HepG2 (cell line): ENCODE data around the gene ANKRD44. TPM values are rescaled to one million over a fixed set of nuclear protein-coding genes. Genes with fewer than 3 reads are reported as not detected.

Source experiments
- CEBPG ChIP-seq: IDR thresholded peaks from 2 replicates; pipeline ENCODE4 v1.6.1; 2016
- CHCHD3 ChIP-seq: sonication (generic); formaldehyde crosslinking; IDR thresholded peaks from 2 replicates; pipeline ENCODE4 v1.8.0; 2022; ENCODE audit warnings: mild to moderate bottlenecking, missing genetic modification reagents, moderate library complexity
- ELF3 ChIP-seq: IDR thresholded peaks from 2 replicates; pipeline ENCODE4 v1.6.1; 2016; ENCODE audit warnings: missing genetic modification reagents, missing compliant biosample characterization
- FOXK1 ChIP-seq: sonication (generic); formaldehyde crosslinking; IDR thresholded peaks from 2 replicates; pipeline ENCODE4 v1.4.0; 2020; ENCODE audit warnings: low read depth, missing genetic modification reagents, borderline replicate concordance
- IRF2 ChIP-seq: IDR thresholded peaks from 2 replicates; pipeline ENCODE4 v1.6.1; 2018; ENCODE audit warnings: missing genetic modification reagents, missing compliant biosample characterization
- KLF12 ChIP-seq: sonication (generic); formaldehyde crosslinking; IDR thresholded peaks from 2 replicates; pipeline ENCODE4 v1.4.0; 2020; ENCODE audit warnings: missing genetic modification reagents, borderline replicate concordance
- MAFF ChIP-seq: IDR thresholded peaks from 2 replicates; pipeline ENCODE4 v1.6.1; 2011; ENCODE audit warnings: low read depth, low read length, improper control_type of control experiment
- MAFK ChIP-seq, 2 experiments: IDR thresholded peaks in 1 of 2; conservative IDR thresholded peaks in 1 of 2; 2 replicates each; pipeline ENCODE4 v1.6.1; 2011; ENCODE audit warnings: improper control_type of control experiment in 2 of 2, low read length in 2 of 2
- MXD4 ChIP-seq: IDR thresholded peaks from 2 replicates; pipeline ENCODE4 v1.6.1; 2016; ENCODE audit warnings: mild to moderate bottlenecking, missing biosample characterization, missing genetic modification reagents
- PITX1 ChIP-seq: sonication (generic); formaldehyde crosslinking; IDR thresholded peaks from 2 replicates; pipeline ENCODE4 v1.5.1; 2020; ENCODE audit warnings: mild to moderate bottlenecking, missing genetic modification reagents
- STAG1 ChIP-seq: sonication (generic); formaldehyde crosslinking; IDR thresholded peaks from 2 replicates; pipeline ENCODE4 v1.4.0; 2020; ENCODE audit warnings: missing genetic modification reagents
- TOE1 ChIP-seq: sonication (generic); formaldehyde crosslinking; IDR thresholded peaks from 2 replicates; pipeline ENCODE4 v1.4.0; 2020; ENCODE audit warnings: mild to moderate bottlenecking, missing genetic modification reagents
- U2AF2 ChIP-seq: fragments of 200-400 bp; formaldehyde crosslinking; IDR thresholded peaks from 2 replicates; pipeline ENCODE4 v1.6.1; 2017; ENCODE audit warnings: low read depth, mild to moderate bottlenecking, low read length
- ZMAT3 ChIP-seq: sonication (generic); formaldehyde crosslinking; conservative IDR thresholded peaks from 2 replicates; pipeline ENCODE4 v1.7.0; 2021; ENCODE audit warnings: missing genetic modification reagents
- ZNF12 ChIP-seq: sonication (generic); formaldehyde crosslinking; IDR thresholded peaks from 2 replicates; pipeline ENCODE4 v1.5.0; 2020; ENCODE audit warnings: missing genetic modification reagents
- ZNF331 ChIP-seq: sonication (generic); formaldehyde crosslinking; IDR thresholded peaks from 2 replicates; pipeline ENCODE4 v1.4.0; 2020; ENCODE audit warnings: missing genetic modification reagents
- ZNF550 ChIP-seq: sonication (generic); formaldehyde crosslinking; IDR thresholded peaks from 2 replicates; pipeline ENCODE4 v1.4.0; 2020; ENCODE audit warnings: mild to moderate bottlenecking, missing genetic modification reagents, borderline replicate concordance
- ZNF558 ChIP-seq: sonication (generic); formaldehyde crosslinking; IDR thresholded peaks from 2 replicates; pipeline ENCODE4 v1.9.0; 2022; ENCODE audit warnings: mild to moderate bottlenecking, missing genetic modification reagents, borderline replicate concordance
- ZNF567 ChIP-seq: sonication (generic); formaldehyde crosslinking; IDR thresholded peaks from 2 replicates; pipeline ENCODE4 v1.8.1; 2023; ENCODE audit warnings: mild to moderate bottlenecking, missing genetic modification reagents, borderline replicate concordance
- ZNF569 ChIP-seq: sonication (generic); formaldehyde crosslinking; IDR thresholded peaks from 2 replicates; pipeline ENCODE4 v1.5.0; 2020; ENCODE audit warnings: mild to moderate bottlenecking, missing genetic modification reagents, moderate library complexity, borderline replicate concordance
- ZNF614 ChIP-seq: IDR thresholded peaks from 2 replicates; pipeline ENCODE4 v1.6.1; 2018; ENCODE audit warnings: missing biosample characterization, missing genetic modification reagents, inconsistent platforms, borderline replicate concordance
- ZNF782 ChIP-seq: sonication (generic); formaldehyde crosslinking; IDR thresholded peaks from 2 replicates; pipeline ENCODE4 v1.4.0; 2020; ENCODE audit warnings: missing genetic modification reagents, mild to moderate bottlenecking, borderline replicate concordance
- ZNF839 ChIP-seq: sonication (generic); formaldehyde crosslinking; IDR thresholded peaks from 2 replicates; pipeline ENCODE4 v1.4.0; 2020; ENCODE audit warnings: missing genetic modification reagents, mild to moderate bottlenecking, borderline replicate concordance
- ZSCAN29 ChIP-seq: sonication (generic); formaldehyde crosslinking; conservative IDR thresholded peaks from 2 replicates; pipeline ENCODE4 v1.4.0; 2020; ENCODE audit warnings: mild to moderate bottlenecking, missing genetic modification reagents
- polyA plus RNA-seq, 8 experiments: library from polyadenylated mRNA; depleted of rRNA in 3 of 8; stranded (reverse) in 7 of 8; unstranded in 1 of 8; fragments of >200 nt; fragmentation: Illumina TruSeq in 4 of 8; extraction: Trizol in 4 of 8; gene quantifications; 2 replicates each; pipeline versions ENCODE4 v1.2.1 to v1.2.3, GENCODE V29; 2011 to 2016; ENCODE audit warnings: low read depth in 4 of 8, missing spikeins in 1 of 8, mixed read lengths in 1 of 8; ENCODE audit not compliant: insufficient read depth in 1 of 8
- total RNA-seq, 5 experiments: library from RNA; depleted of rRNA; stranded (reverse); fragments of >200 nt; fragmentation: Illumina TruSeq; extraction: Trizol; gene quantifications; 2 replicates each; pipeline ENCODE4 v1.2.3, GENCODE V29; 2016; ENCODE audit warnings: low read depth in 1 of 5
- TF ChIP-seq, protein P1 (sequence below): sonication (generic); formaldehyde crosslinking; IDR thresholded peaks from 2 replicates; pipeline ENCODE4 v1.8.0; 2022; ENCODE audit warnings: mild to moderate bottlenecking, missing genetic modification reagents, moderate library complexity
- TF ChIP-seq, protein P2 (sequence below): sonication (generic); formaldehyde crosslinking; IDR thresholded peaks from 2 replicates; pipeline ENCODE4 v1.5.0; 2020; ENCODE audit warnings: mild to moderate bottlenecking, missing genetic modification reagents
- TF ChIP-seq, protein P3 (sequence below): IDR thresholded peaks from 2 replicates; pipeline ENCODE4 v1.6.1; 2018; ENCODE audit warnings: missing genetic modification reagents

ANKRD44 gene
- total and polyA plus RNA-seq, 2 of the 13 experiments (the other 11 are each of a cell fraction or from before 2014, with no cell fraction given), result 0.04 to 0.11 TPM

DNA sequence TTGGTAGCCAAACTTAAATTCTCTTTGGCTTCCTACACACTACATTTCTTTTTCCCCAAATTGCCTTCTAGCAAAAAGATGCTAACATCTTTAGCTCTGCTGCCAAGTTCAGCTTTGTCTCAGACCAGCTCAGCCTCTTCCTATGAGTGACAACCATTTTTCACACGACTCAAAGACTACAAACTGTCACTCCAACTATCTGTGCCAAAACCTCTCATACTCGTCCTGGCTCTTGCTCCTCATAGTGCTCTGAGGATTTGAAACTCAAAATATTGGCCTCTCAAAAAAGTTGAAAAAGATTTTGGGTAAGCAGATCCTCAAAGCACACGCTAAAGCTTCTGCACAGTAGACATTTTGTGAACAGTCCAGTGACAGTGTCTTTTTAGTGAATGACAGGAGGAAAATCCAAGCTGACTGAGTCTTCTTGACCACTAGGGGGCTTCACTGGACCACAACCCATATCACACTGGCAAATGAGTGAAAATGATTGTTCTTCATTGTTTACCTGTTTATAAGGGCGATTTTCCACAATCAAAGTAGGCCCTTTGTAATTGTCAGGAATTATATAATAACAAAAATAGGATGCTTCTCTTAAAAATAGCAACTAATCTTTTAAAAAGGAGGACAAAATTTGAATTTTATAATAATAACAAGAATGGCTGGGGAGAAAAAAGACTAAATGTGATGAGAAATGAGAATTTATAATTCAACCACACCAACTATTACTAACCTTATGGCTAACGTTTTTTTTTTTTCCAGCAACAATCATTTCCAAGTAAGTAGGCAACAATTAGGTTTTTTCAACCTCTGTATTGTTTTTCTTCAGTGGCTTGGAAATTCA lies 298.6 kb downstream of the ANKRD44 start (continued):
- no peak for TF ChIP-seq ZNF839 (CRISPR knock-in tag)
- TF ChIP-seq ZSCAN29 (CRISPR knock-in tag), result no peak
- TF ChIP-seq, protein P1, sequence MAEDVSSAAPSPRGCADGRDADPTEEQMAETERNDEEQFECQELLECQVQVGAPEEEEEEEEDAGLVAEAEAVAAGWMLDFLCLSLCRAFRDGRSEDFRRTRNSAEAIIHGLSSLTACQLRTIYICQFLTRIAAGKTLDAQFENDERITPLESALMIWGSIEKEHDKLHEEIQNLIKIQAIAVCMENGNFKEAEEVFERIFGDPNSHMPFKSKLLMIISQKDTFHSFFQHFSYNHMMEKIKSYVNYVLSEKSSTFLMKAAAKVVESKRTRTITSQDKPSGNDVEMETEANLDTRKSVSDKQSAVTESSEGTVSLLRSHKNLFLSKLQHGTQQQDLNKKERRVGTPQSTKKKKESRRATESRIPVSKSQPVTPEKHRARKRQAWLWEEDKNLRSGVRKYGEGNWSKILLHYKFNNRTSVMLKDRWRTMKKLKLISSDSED (CRISPR knock-in tag), result no peak
- TF ChIP-seq ZNF550, result no peak
- TF ChIP-seq ZNF331, result peak; percentile 38; the same call in 1 of the 2 replicates
- no peak for TF ChIP-seq ZNF12 (CRISPR knock-in tag)
- TF ChIP-seq ZNF569, result no peak
- peak; percentile 36; the same call in 1 of the 2 replicates for TF ChIP-seq ELF3 (CRISPR knock-in tag)
- TF ChIP-seq CHCHD3 (CRISPR knock-in tag), result 0 out of 2 replicates have a peak, but pooled peaks have one; percentile 33
- TF ChIP-seq ZNF614 (CRISPR knock-in tag), result 0 out of 2 replicates have a peak, but pooled peaks have one; percentile 35
- TF ChIP-seq STAG1 (CRISPR knock-in tag), result peak; percentile 71
- TF ChIP-seq U2AF2, result no peak
- TF ChIP-seq, protein P2, sequence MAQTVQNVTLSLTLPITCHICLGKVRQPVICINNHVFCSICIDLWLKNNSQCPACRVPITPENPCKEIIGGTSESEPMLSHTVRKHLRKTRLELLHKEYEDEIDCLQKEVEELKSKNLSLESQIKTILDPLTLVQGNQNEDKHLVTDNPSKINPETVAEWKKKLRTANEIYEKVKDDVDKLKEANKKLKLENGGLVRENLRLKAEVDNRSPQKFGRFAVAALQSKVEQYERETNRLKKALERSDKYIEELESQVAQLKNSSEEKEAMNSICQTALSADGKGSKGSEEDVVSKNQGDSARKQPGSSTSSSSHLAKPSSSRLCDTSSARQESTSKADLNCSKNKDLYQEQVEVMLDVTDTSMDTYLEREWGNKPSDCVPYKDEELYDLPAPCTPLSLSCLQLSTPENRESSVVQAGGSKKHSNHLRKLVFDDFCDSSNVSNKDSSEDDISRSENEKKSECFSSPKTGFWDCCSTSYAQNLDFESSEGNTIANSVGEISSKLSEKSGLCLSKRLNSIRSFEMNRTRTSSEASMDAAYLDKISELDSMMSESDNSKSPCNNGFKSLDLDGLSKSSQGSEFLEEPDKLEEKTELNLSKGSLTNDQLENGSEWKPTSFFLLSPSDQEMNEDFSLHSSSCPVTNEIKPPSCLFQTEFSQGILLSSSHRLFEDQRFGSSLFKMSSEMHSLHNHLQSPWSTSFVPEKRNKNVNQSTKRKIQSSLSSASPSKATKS (CRISPR knock-in tag), result no peak
- TF ChIP-seq CEBPG (CRISPR knock-in tag), result no peak
- no peak for TF ChIP-seq KLF12 (CRISPR knock-in tag)
- no peak for TF ChIP-seq MXD4 (CRISPR knock-in tag)
- TF ChIP-seq, protein P3, sequence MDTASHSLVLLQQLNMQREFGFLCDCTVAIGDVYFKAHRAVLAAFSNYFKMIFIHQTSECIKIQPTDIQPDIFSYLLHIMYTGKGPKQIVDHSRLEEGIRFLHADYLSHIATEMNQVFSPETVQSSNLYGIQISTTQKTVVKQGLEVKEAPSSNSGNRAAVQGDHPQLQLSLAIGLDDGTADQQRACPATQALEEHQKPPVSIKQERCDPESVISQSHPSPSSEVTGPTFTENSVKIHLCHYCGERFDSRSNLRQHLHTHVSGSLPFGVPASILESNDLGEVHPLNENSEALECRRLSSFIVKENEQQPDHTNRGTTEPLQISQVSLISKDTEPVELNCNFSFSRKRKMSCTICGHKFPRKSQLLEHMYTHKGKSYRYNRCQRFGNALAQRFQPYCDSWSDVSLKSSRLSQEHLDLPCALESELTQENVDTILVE (CRISPR knock-in tag), result 0 out of 2 replicates have a peak, but pooled peaks have one; percentile 16
- TF ChIP-seq TOE1 (CRISPR knock-in tag), result no peak
- no peak for TF ChIP-seq ZNF567 (CRISPR knock-in tag)
- no peak for TF ChIP-seq ZMAT3
- TF ChIP-seq FOXK1 (CRISPR knock-in tag), result 0 out of 2 replicates have a peak, but pooled peaks have one; percentile 22
- TF ChIP-seq MAFF, result peak; percentile 24; the same call in 1 of the 2 replicates
- TF ChIP-seq ZNF782 (CRISPR knock-in tag), result 0 out of 2 replicates have a peak, but pooled peaks have one; percentile 39
- TF ChIP-seq ZNF558 (CRISPR knock-in tag), result no peak
- peak; percentile 29 to 52 for TF ChIP-seq MAFK (conservative IDR thresholded peaks at IDR 0.05 in 1 of 2, IDR thresholded peaks at IDR 0.05 in 1 of 2; ENCODE audit: low read length in 2 of 2)
- TF ChIP-seq IRF2, result 0 out of 2 replicates have a peak, but pooled peaks have one; percentile 20
- no peak for TF ChIP-seq PITX1
